ENCODE measurements around the gene RDX. TPM values are rescaled to one million over a fixed set of nuclear protein-coding genes. Genes with fewer than 3 reads are reported as not detected.

RDX gene
- total and polyA plus RNA-seq, 10 of the 15 experiments (the other 5 are each of a cell fraction or from before 2014, with no cell fraction given): 24.6 to 62.2 (median 47.8) TPM

GRCh38 chr11:110262072-110262403, 34.4 kb downstream of the RDX start:
- Histone ChIP-seq H3K9me3 (replicated peaks; ENCODE audit: control insufficient read depth, insufficient read depth, low read length) (no peaks in the 10 kb centered on the region), H3K9ac (ENCODE audit: control insufficient read depth, insufficient read depth, low read length) (no peak overlapping the region), H3K36me3 (ENCODE audit: control insufficient read depth in 2 of 2, insufficient read depth in 2 of 2, low read length in 1 of 2) (peaks cover 0 to 15% of the 10 kb centered on the region in 2 experiments), H3K4me1 (ENCODE audit: control insufficient read depth, insufficient read depth, low read length) (no peaks in the 10 kb centered on the region), H3K4me2 (ENCODE audit: control insufficient read depth, insufficient read depth) (no peak overlapping the region), H3K4me3 (no peak overlapping the region), H3K27ac (ENCODE audit: control insufficient read depth, insufficient read depth) (no peak overlapping the region), H3K79me2 (ENCODE audit: control insufficient read depth, insufficient read depth, low read length) (no peaks in the 10 kb centered on the region; the same call in 1 of the 2 replicates), H4K20me1 (ENCODE audit: control insufficient read depth, insufficient read depth) (no peaks in the 10 kb centered on the region), H3K27me3 (replicated peaks in 1 of 2; ENCODE audit: control insufficient read depth in 2 of 2, insufficient read depth in 2 of 2, low read length in 1 of 2) (no peaks in the 10 kb centered on the region), H2AFZ (ENCODE audit: control insufficient read depth, low read depth, low read length) (no peak overlapping the region)
- in situ Hi-C loops (cut with MboI): no loop called here
- CTCF ChIA-PET: no interaction called here
- POLR2A ChIA-PET: no interaction called here
- RAD21 ChIA-PET (ENCODE audit: unreplicated experiment): no interaction called here
- DNase-seq (ENCODE audit: low read depth, low spot score) (no peak), ATAC-seq (no peak), FAIRE-seq (no peak)
- SMC1A ChIA-PET (ENCODE audit: uncharacterized antibody, unreplicated experiment): no interaction called here
- intact Hi-C loops (cut with micrococcal nuclease; ENCODE audit: unreplicated experiment): no loop called here
- BruUV-seq (replicated peaks): no TSS peak
- 100% methylated on average over 5 of the region's 6 CpGs for WGBS (ENCODE audit: insufficient coverage, insufficient replicate concordance, low lambda C conversion rate, missing lambda C conversion rate)
- no peak for TF ChIP-seq CHD1 (IDR thresholded peaks at IDR 0.05; ENCODE audit: low read depth, low read length)
- no peak for TF ChIP-seq ZNF687 (IDR thresholded peaks at IDR 0.05)
- no peak for TF ChIP-seq PKNOX1 (IDR thresholded peaks at IDR 0.05)
- TF ChIP-seq ZBTB33 (IDR thresholded peaks at IDR 0.05): no peak
- no peak for TF ChIP-seq ZNF274 (IDR thresholded peaks at IDR 0.05; ENCODE audit: insufficient read depth, insufficient read length)
- no peak for TF ChIP-seq PBX3 (IDR thresholded peaks at IDR 0.05; ENCODE audit: insufficient replicate concordance, low read depth, low read length)
- no peak for TF ChIP-seq SPI1 (IDR thresholded peaks at IDR 0.05; ENCODE audit: borderline replicate concordance, insufficient read depth, low read depth, low read length)
- no peak for TF ChIP-seq GABPA (IDR thresholded peaks at IDR 0.05; ENCODE audit: low read depth)
- TF ChIP-seq NR2F1 (conservative IDR thresholded peaks at IDR 0.05): no peak
- no peak for TF ChIP-seq IRF5 (IDR thresholded peaks at IDR 0.05; ENCODE audit: borderline replicate concordance)
- TF ChIP-seq KLF5 (IDR thresholded peaks at IDR 0.05; ENCODE audit: partially characterized antibody): no peak
- no peak for TF ChIP-seq NFYA (IDR thresholded peaks at IDR 0.05; ENCODE audit: borderline replicate concordance, low read depth, low read length)
- TF ChIP-seq JUND (IDR thresholded peaks at IDR 0.05; ENCODE audit: low read depth, low read length): no peak
- TF ChIP-seq SRF (IDR thresholded peaks at IDR 0.05; ENCODE audit: low read depth in 2 of 2, low read length in 2 of 2): no peak
- TF ChIP-seq ATF3 (IDR thresholded peaks at IDR 0.05; ENCODE audit: borderline replicate concordance, extremely low read depth, low read depth, low read length): no peak
